ENCODE data around the gene S1PR4. TPM values are rescaled to one million over a fixed set of nuclear protein-coding genes. Genes with fewer than 3 reads are reported as not detected.

The S1PR4 gene
- total and polyA plus RNA-seq, 2 of the 13 experiments (the other 11 are each of a cell fraction or from before 2014, with no cell fraction given): 0.07 to 0.09 TPM

GRCh38 chr19:3186160-3186688 is 7.7 kb downstream of the S1PR4 start (continued):
- 0 out of 2 replicates have a peak, but pooled peaks have one; percentile 49 for TF ChIP-seq EED (CRISPR knock-in tag; IDR thresholded peaks at IDR 0.05)
- TF ChIP-seq TERF1 (CRISPR knock-in tag; IDR thresholded peaks at IDR 0.05): no peak
- no peak; the same call in 1 of the 2 replicates for TF ChIP-seq ZNF362 (CRISPR knock-in tag; IDR thresholded peaks at IDR 0.05; ENCODE audit: borderline replicate concordance)
- TF ChIP-seq ZFP82 (CRISPR knock-in tag; IDR thresholded peaks at IDR 0.05; ENCODE audit: borderline replicate concordance): no peak
- TF ChIP-seq ZNF230 (CRISPR knock-in tag; IDR thresholded peaks at IDR 0.05): 0 out of 2 replicates have a peak, but pooled peaks have one; percentile 58
- no peak for TF ChIP-seq MAFG (CRISPR knock-in tag; IDR thresholded peaks at IDR 0.05)
- TF ChIP-seq ZNF331 (CRISPR knock-in tag; IDR thresholded peaks at IDR 0.05): no peak
- TF ChIP-seq ZNF558 (CRISPR knock-in tag; IDR thresholded peaks at IDR 0.05; ENCODE audit: borderline replicate concordance): no peak; the same call in 1 of the 2 replicates
- TF ChIP-seq UBTF (CRISPR knock-in tag; IDR thresholded peaks at IDR 0.05): peak; percentile 52
- no peak for TF ChIP-seq HMGA1 (CRISPR knock-in tag; conservative IDR thresholded peaks at IDR 0.05)
- TF ChIP-seq ELF1 (CRISPR knock-in tag; IDR thresholded peaks at IDR 0.05): no peak
- no peak for TF ChIP-seq ZSCAN9 (CRISPR knock-in tag; IDR thresholded peaks at IDR 0.05; ENCODE audit: borderline replicate concordance)
- no peak for TF ChIP-seq FOXP1 (IDR thresholded peaks at IDR 0.05)
- no peak for TF ChIP-seq FOXP1 (CRISPR knock-in tag; IDR thresholded peaks at IDR 0.05)
- no peak for TF ChIP-seq ATF7 (IDR thresholded peaks at IDR 0.05)
- TF ChIP-seq ATF7 (CRISPR knock-in tag; IDR thresholded peaks at IDR 0.05): peak; percentile 53; the same call in 1 of the 2 replicates
- TF ChIP-seq KDM5A (IDR thresholded peaks at IDR 0.05; ENCODE audit: borderline replicate concordance, low read length): no peak
- no peak for TF ChIP-seq CBFB (CRISPR knock-in tag; IDR thresholded peaks at IDR 0.05)
- TF ChIP-seq ELK4 (CRISPR knock-in tag; IDR thresholded peaks at IDR 0.05; ENCODE audit: borderline replicate concordance): no peak
- TF ChIP-seq MTA1 (CRISPR knock-in tag; IDR thresholded peaks at IDR 0.05; ENCODE audit: borderline replicate concordance): peak; percentile 54; the same call in 1 of the 2 replicates
- TF ChIP-seq USF2 (IDR thresholded peaks at IDR 0.05; ENCODE audit: low read depth, low read length): no peak
- TF ChIP-seq USF2 (CRISPR knock-in tag; IDR thresholded peaks at IDR 0.05; ENCODE audit: borderline replicate concordance): no peak
- TF ChIP-seq ZNF205 (CRISPR knock-in tag; IDR thresholded peaks at IDR 0.05): no peak

Measured in HepG2 (cell line).